NT2/D1 (cell line): ENCODE results near the gene SLX4IP.

Experiments
- SUZ12 ChIP-seq: IDR thresholded peaks from 2 replicates; pipeline ENCODE4 v1.6.1; 2011; ENCODE audit not compliant: insufficient read length, insufficient read depth; ENCODE audit errors: extremely low read depth
- YY1 ChIP-seq: IDR thresholded peaks from 2 replicates; pipeline ENCODE4 v1.6.1; 2011; ENCODE audit not compliant: insufficient read length, insufficient read depth
- ZNF274 ChIP-seq: IDR thresholded peaks from 2 replicates; pipeline ENCODE4 v1.6.1; 2011; ENCODE audit warnings: mild to moderate bottlenecking, low read depth, low read length

GRCh38 chr20:10511509-10512251 lies 76.6 kb downstream of the SLX4IP start:
- no peak for TF ChIP-seq SUZ12
- TF ChIP-seq YY1: no peak
- TF ChIP-seq ZNF274: no peak
